NT2/D1 (cell line): ENCODE data around the gene PPEF2.

Source experiments
- DNase-seq: peaks from one replicate; pipeline ENCODE4 v3.0.0-alpha.2; 2011; ENCODE audit warnings: low read depth, low spot score
- H3K27me3 ChIP-seq: 2 replicates; pipeline ENCODE4 v1.6.0; 2011; ENCODE audit warnings: mild to moderate bottlenecking; ENCODE audit not compliant: insufficient read length, insufficient read depth
- H3K36me3 ChIP-seq: 2 replicates; pipeline ENCODE4 v1.6.1; 2011; ENCODE audit warnings: mild to moderate bottlenecking, low read length, mixed read lengths; ENCODE audit not compliant: insufficient read depth, insufficient read length
- H3K4me1 ChIP-seq: 2 replicates; pipeline ENCODE4 v1.5.1; 2011; ENCODE audit not compliant: insufficient read depth, insufficient read length
- H3K4me3 ChIP-seq: 2 replicates; pipeline ENCODE4 v1.5.1; 2011; ENCODE audit warnings: low read depth; ENCODE audit not compliant: insufficient read length
- H3K9ac ChIP-seq: 2 replicates; pipeline ENCODE4 v1.6.0; 2011; ENCODE audit warnings: low read depth; ENCODE audit not compliant: insufficient read length
- H3K9me3 ChIP-seq: 2 replicates; pipeline ENCODE4 v1.5.1; 2011; ENCODE audit warnings: mild to moderate bottlenecking, low read length; ENCODE audit not compliant: insufficient read depth
- SUZ12 ChIP-seq: IDR thresholded peaks from 2 replicates; pipeline ENCODE4 v1.6.1; 2011; ENCODE audit not compliant: insufficient read length, insufficient read depth; ENCODE audit errors: extremely low read depth
- YY1 ChIP-seq: IDR thresholded peaks from 2 replicates; pipeline ENCODE4 v1.6.1; 2011; ENCODE audit not compliant: insufficient read length, insufficient read depth
- ZNF274 ChIP-seq: IDR thresholded peaks from 2 replicates; pipeline ENCODE4 v1.6.1; 2011; ENCODE audit warnings: mild to moderate bottlenecking, low read depth, low read length

PPEF2 gene

GRCh38 chr4:75844151-75844662 is 58.0 kb downstream of the PPEF2 start:
- H3K4me3 ChIP-seq: no peak overlapping the region
- H3K27me3 ChIP-seq: no peaks in the 10 kb centered on the region
- no peak overlapping the region for H3K9ac ChIP-seq
- H3K9me3 ChIP-seq: no peaks in the 10 kb centered on the region
- no peaks in the 10 kb centered on the region for H3K36me3 ChIP-seq
- H3K4me1 ChIP-seq: no peaks in the 10 kb centered on the region
- no peak for DNase-seq
- TF ChIP-seq SUZ12: no peak
- TF ChIP-seq ZNF274: no peak
- TF ChIP-seq YY1: no peak

- no peaks in the 10 kb centered on the region for H3K36me3 ChIP-seq
- H3K9me3 ChIP-seq: no peaks in the 10 kb centered on the region
- no peak overlapping the region for H3K9ac ChIP-seq
- H3K27me3 ChIP-seq: no peaks in the 10 kb centered on the region
- TF ChIP-seq SUZ12 (no peak), ZNF274 (no peak), YY1 (no peak)
- no peaks in the 10 kb centered on the region for H3K4me1 ChIP-seq
- no peak overlapping the region for H3K4me3 ChIP-seq
- no peak for DNase-seq
Measured at GRCh38 chr4:75843596-75843995, 58.7 kb downstream of the PPEF2 start.

- Histone ChIP-seq H3K9me3 (peaks cover 5% of the 10 kb centered on the region; the same call in 1 of the 2 replicates), H3K4me3 (no peak overlapping the region), H3K27me3 (no peaks in the 10 kb centered on the region), H3K4me1 (no peaks in the 10 kb centered on the region), H3K36me3 (no peaks in the 10 kb centered on the region), H3K9ac (no peak overlapping the region)
- TF ChIP-seq YY1: no peak
- TF ChIP-seq ZNF274: no peak
- no peak for TF ChIP-seq SUZ12
- DNase-seq: no peak
Measured at GRCh38 chr4:75841641-75842520, 60.4 kb downstream of the PPEF2 start.

- peaks cover 5% of the 10 kb centered on the region; the same call in 1 of the 2 replicates for H3K9me3 ChIP-seq
- H3K4me1 ChIP-seq: no peaks in the 10 kb centered on the region
- no peaks in the 10 kb centered on the region for H3K27me3 ChIP-seq
- no peak overlapping the region for H3K9ac ChIP-seq
- H3K4me3 ChIP-seq: no peak overlapping the region
- no peak for DNase-seq
- TF ChIP-seq YY1: no peak
- no peak for TF ChIP-seq SUZ12
- no peak for TF ChIP-seq ZNF274
- no peaks in the 10 kb centered on the region for H3K36me3 ChIP-seq
Measured at GRCh38 chr4:75834772-75835154, 67.5 kb downstream of the PPEF2 start.

GRCh38 chr4:75834095-75834771 is 68.0 kb downstream of the PPEF2 start:
- no peak for DNase-seq
- no peaks in the 10 kb centered on the region for H3K27me3 ChIP-seq
- TF ChIP-seq YY1: no peak
- no peak for TF ChIP-seq SUZ12
- no peak for TF ChIP-seq ZNF274

GRCh38 chr4:75831856-75832405 is 70.3 kb downstream of the PPEF2 start:
- Histone ChIP-seq H3K4me3 (no peak overlapping the region), H3K4me1 (no peaks in the 10 kb centered on the region), H3K27me3 (no peaks in the 10 kb centered on the region), H3K9ac (no peak overlapping the region), H3K9me3 (0 out of 2 replicates have a peak, but pooled peaks cover under 1% of the 10 kb centered on the region), H3K36me3 (no peaks in the 10 kb centered on the region)
- TF ChIP-seq ZNF274 (no peak), SUZ12 (no peak), YY1 (no peak)
- DNase-seq: peak; percentile 25

More at GRCh38 chr4:75834095-75834771, 68.0 kb downstream of the PPEF2 start:
- Histone ChIP-seq H3K4me1 (no peaks in the 10 kb centered on the region), H3K9me3 (peaks cover 5% of the 10 kb centered on the region; the same call in 1 of the 2 replicates), H3K9ac (no peak overlapping the region), H3K4me3 (no peak overlapping the region), H3K36me3 (no peaks in the 10 kb centered on the region)

GRCh38 chr4:75830906-75831305 is 71.3 kb downstream of the PPEF2 start:
- Histone ChIP-seq H3K9me3 (no peaks in the 10 kb centered on the region), H3K27me3 (no peaks in the 10 kb centered on the region), H3K36me3 (no peaks in the 10 kb centered on the region), H3K9ac (no peak overlapping the region), H3K4me3 (no peak overlapping the region), H3K4me1 (no peaks in the 10 kb centered on the region)
- no peak for DNase-seq
- TF ChIP-seq YY1 (no peak), SUZ12 (no peak), ZNF274 (no peak)
